Measurements from ENCODE around the gene ERAL1.

The ERAL1 gene

GRCh38 chr17:28861393-28862203 is 6.8 kb downstream of the ERAL1 start:
- Histone ChIP-seq H3K14ac (ENCODE audit: low read length) (no peak overlapping the region), H2AFZ (ENCODE audit: low read length) (no peak overlapping the region), H2BK5ac (ENCODE audit: low read length) (no peak overlapping the region), H3K36me3 (replicated peaks in 1 of 2; ENCODE audit: control insufficient read depth in 2 of 2, insufficient read depth in 2 of 2, low read length in 2 of 2) (peaks cover 22 to 38% of the 10 kb centered on the region in 2 donors), H3K4me3 (ENCODE audit: low read length in 2 of 2) (no peak overlapping the region), H3K9ac (ENCODE audit: low read depth, low read length, poor library complexity) (no peak overlapping the region), H3K4ac (ENCODE audit: low read length) (no peak overlapping the region), H3K18ac (ENCODE audit: low read length) (no peak overlapping the region), H4K91ac (ENCODE audit: low read depth, low read length, poor library complexity) (no peak overlapping the region), H3K27ac (replicated peaks; ENCODE audit: low read length) (no peak overlapping the region), H3K79me1 (ENCODE audit: low read depth, low read length) (no peaks in the 10 kb centered on the region), H2BK12ac (ENCODE audit: low read length) (no peak overlapping the region), H2BK120ac (ENCODE audit: low read depth, low read length) (no peak overlapping the region), H3K4me2 (ENCODE audit: insufficient read depth, low read length, poor library complexity, severe bottlenecking) (no peak overlapping the region), H4K8ac (ENCODE audit: low read depth, low read length) (no peak overlapping the region), H3K9me3 (replicated peaks in 1 of 2; ENCODE audit: control insufficient read depth in 2 of 2, insufficient read depth in 1 of 2, low read depth in 1 of 2, low read length in 2 of 2) (no peaks in the 10 kb centered on the region), H3K4me1 (ENCODE audit: control insufficient read depth in 2 of 2, insufficient read depth in 1 of 2, low read depth in 1 of 2, low read length in 2 of 2) (no peaks in the 10 kb centered on the region), H3K27me3 (ENCODE audit: control insufficient read depth in 3 of 3, insufficient read depth in 3 of 3, low read depth in 1 of 3, low read length in 3 of 3) (no peaks in the 10 kb centered on the region), H3K23ac (ENCODE audit: low read depth, low read length, poor library complexity) (no peak overlapping the region), H2AK5ac (ENCODE audit: low read depth, low read length) (no peak overlapping the region), H2BK15ac (ENCODE audit: low read length) (no peak overlapping the region)
- no CpG with 5 or more reads among the region's 8 CpGs for WGBS, 2 donors (ENCODE audit: extremely low coverage in 2 of 2, insufficient read length in 2 of 2, insufficient replicate concordance in 1 of 2)
- no peak for DNase-seq (ENCODE audit: low spot score)

GRCh38 chr17:28862561-28862960 is 7.7 kb downstream of the ERAL1 start:
- no peak overlapping the region for H4K91ac ChIP-seq (ENCODE audit: low read depth, low read length, poor library complexity)
- WGBS, 2 donors (ENCODE audit: extremely low coverage in 2 of 2, insufficient read length in 2 of 2, insufficient replicate concordance in 1 of 2) = no CpG with 5 or more reads among the region's 3 CpGs
- no peak overlapping the region for H2AFZ ChIP-seq (ENCODE audit: low read length)
- no peak overlapping the region for H3K4me2 ChIP-seq (ENCODE audit: insufficient read depth, low read length, poor library complexity, severe bottlenecking)
- no peak overlapping the region for H3K4ac ChIP-seq (ENCODE audit: low read length)
- H3K27ac ChIP-seq (replicated peaks; ENCODE audit: low read length) = no peak overlapping the region
- H2BK120ac ChIP-seq (ENCODE audit: low read depth, low read length) = no peak overlapping the region
- H3K4me1 ChIP-seq (ENCODE audit: control insufficient read depth in 2 of 2, insufficient read depth in 1 of 2, low read depth in 1 of 2, low read length in 2 of 2) = no peaks in the 10 kb centered on the region
- H3K27me3 ChIP-seq (ENCODE audit: control insufficient read depth in 3 of 3, insufficient read depth in 3 of 3, low read depth in 1 of 3, low read length in 3 of 3) = no peaks in the 10 kb centered on the region
- no peak overlapping the region for H3K9ac ChIP-seq (ENCODE audit: low read depth, low read length, poor library complexity)
- H3K36me3 ChIP-seq (replicated peaks in 1 of 2; ENCODE audit: control insufficient read depth in 2 of 2, insufficient read depth in 2 of 2, low read length in 2 of 2) = peaks cover 22 to 35% of the 10 kb centered on the region in 2 donors
- H3K4me3 ChIP-seq (ENCODE audit: low read length in 2 of 2) = no peak overlapping the region
- H2AK5ac ChIP-seq (ENCODE audit: low read depth, low read length) = no peak overlapping the region
- no peak for DNase-seq (ENCODE audit: low spot score)
- H4K8ac ChIP-seq (ENCODE audit: low read depth, low read length) = no peak overlapping the region
- H3K18ac ChIP-seq (ENCODE audit: low read length) = no peak overlapping the region
- no peaks in the 10 kb centered on the region for H3K9me3 ChIP-seq (replicated peaks in 1 of 2; ENCODE audit: control insufficient read depth in 2 of 2, insufficient read depth in 1 of 2, low read depth in 1 of 2, low read length in 2 of 2)
- no peak overlapping the region for H2BK12ac ChIP-seq (ENCODE audit: low read length)
- H3K79me1 ChIP-seq (ENCODE audit: low read depth, low read length) = no peaks in the 10 kb centered on the region
- H3K14ac ChIP-seq (ENCODE audit: low read length) = no peak overlapping the region
- H2BK5ac ChIP-seq (ENCODE audit: low read length) = no peak overlapping the region
- H3K23ac ChIP-seq (ENCODE audit: low read depth, low read length, poor library complexity) = no peak overlapping the region
- H2BK15ac ChIP-seq (ENCODE audit: low read length) = no peak overlapping the region

- H3K36me3 ChIP-seq (replicated peaks in 1 of 2; ENCODE audit: control insufficient read depth in 2 of 2, insufficient read depth in 2 of 2, low read length in 2 of 2) = peaks cover 9 to 21% of the 10 kb centered on the region in 2 donors
- H3K79me1 ChIP-seq (ENCODE audit: low read depth, low read length) = no peaks in the 10 kb centered on the region
These were observed 9.1 kb downstream of the ERAL1 start for GRCh38 chr17:28863953-28864352.

GRCh38 chr17:28864991-28865849 is 10.4 kb downstream of the ERAL1 start:
- Histone ChIP-seq H3K4me3 (ENCODE audit: low read length in 2 of 2) (no peak overlapping the region), H3K9me3 (replicated peaks in 1 of 2; ENCODE audit: control insufficient read depth in 2 of 2, insufficient read depth in 1 of 2, low read depth in 1 of 2, low read length in 2 of 2) (no peaks in the 10 kb centered on the region), H3K27ac (replicated peaks; ENCODE audit: low read length) (no peak overlapping the region), H2BK5ac (ENCODE audit: low read length) (peak overlapping the region; percentile 30), H3K79me1 (ENCODE audit: low read depth, low read length) (no peaks in the 10 kb centered on the region), H3K4me2 (ENCODE audit: insufficient read depth, low read length, poor library complexity, severe bottlenecking) (no peak overlapping the region), H3K14ac (ENCODE audit: low read length) (no peak overlapping the region), H2AFZ (ENCODE audit: low read length) (peak overlapping the region; percentile 24), H2BK15ac (ENCODE audit: low read length) (no peak overlapping the region), H2BK120ac (ENCODE audit: low read depth, low read length) (no peak overlapping the region), H3K27me3 (ENCODE audit: control insufficient read depth in 3 of 3, insufficient read depth in 3 of 3, low read depth in 1 of 3, low read length in 3 of 3) (no peaks in the 10 kb centered on the region), H3K36me3 (replicated peaks in 1 of 2; ENCODE audit: control insufficient read depth in 2 of 2, insufficient read depth in 2 of 2, low read length in 2 of 2) (peaks cover 5 to 14% of the 10 kb centered on the region in 2 donors), H3K9ac (ENCODE audit: low read depth, low read length, poor library complexity) (no peak overlapping the region), H2AK5ac (ENCODE audit: low read depth, low read length) (no peak overlapping the region), H4K8ac (ENCODE audit: low read depth, low read length) (no peak overlapping the region), H3K23ac (ENCODE audit: low read depth, low read length, poor library complexity) (peak overlapping the region; percentile 51), H4K91ac (ENCODE audit: low read depth, low read length, poor library complexity) (no peak overlapping the region), H3K4ac (ENCODE audit: low read length) (no peak overlapping the region), H2BK12ac (ENCODE audit: low read length) (no peak overlapping the region), H3K4me1 (ENCODE audit: control insufficient read depth in 2 of 2, insufficient read depth in 1 of 2, low read depth in 1 of 2, low read length in 2 of 2) (no peaks in the 10 kb centered on the region), H3K18ac (ENCODE audit: low read length) (no peak overlapping the region)
- WGBS, 2 donors (ENCODE audit: extremely low coverage in 2 of 2, insufficient read length in 2 of 2, insufficient replicate concordance in 1 of 2) = no CpG with 5 or more reads among the region's 11 CpGs
- DNase-seq (ENCODE audit: low spot score) = no peak

More at GRCh38 chr17:28863953-28864352, 9.1 kb downstream of the ERAL1 start:
- H3K9me3 ChIP-seq (replicated peaks in 1 of 2; ENCODE audit: control insufficient read depth in 2 of 2, insufficient read depth in 1 of 2, low read depth in 1 of 2, low read length in 2 of 2) = no peaks in the 10 kb centered on the region
- H2AFZ ChIP-seq (ENCODE audit: low read length) = no peak overlapping the region
- WGBS, 2 donors (ENCODE audit: extremely low coverage in 2 of 2, insufficient read length in 2 of 2, insufficient replicate concordance in 1 of 2) = no CpG with 5 or more reads among the region's 1 CpG
- no peak overlapping the region for H3K9ac ChIP-seq (ENCODE audit: low read depth, low read length, poor library complexity)
- no peak overlapping the region for H2BK12ac ChIP-seq (ENCODE audit: low read length)
- H2AK5ac ChIP-seq (ENCODE audit: low read depth, low read length) = no peak overlapping the region
- no peak overlapping the region for H3K14ac ChIP-seq (ENCODE audit: low read length)
- H3K27me3 ChIP-seq (ENCODE audit: control insufficient read depth in 3 of 3, insufficient read depth in 3 of 3, low read depth in 1 of 3, low read length in 3 of 3) = no peaks in the 10 kb centered on the region
- no peak overlapping the region for H2BK120ac ChIP-seq (ENCODE audit: low read depth, low read length)
- no peak overlapping the region for H3K4ac ChIP-seq (ENCODE audit: low read length)
- H4K8ac ChIP-seq (ENCODE audit: low read depth, low read length) = no peak overlapping the region
- no peak overlapping the region for H3K4me2 ChIP-seq (ENCODE audit: insufficient read depth, low read length, poor library complexity, severe bottlenecking)
- H3K18ac ChIP-seq (ENCODE audit: low read length) = no peak overlapping the region
- DNase-seq (ENCODE audit: low spot score) = no peak
- H3K27ac ChIP-seq (replicated peaks; ENCODE audit: low read length) = no peak overlapping the region
- H2BK15ac ChIP-seq (ENCODE audit: low read length) = no peak overlapping the region
- no peak overlapping the region for H3K23ac ChIP-seq (ENCODE audit: low read depth, low read length, poor library complexity)
- no peak overlapping the region for H3K4me3 ChIP-seq (ENCODE audit: low read length in 2 of 2)
- H2BK5ac ChIP-seq (ENCODE audit: low read length) = no peak overlapping the region
- no peak overlapping the region for H4K91ac ChIP-seq (ENCODE audit: low read depth, low read length, poor library complexity)
- H3K4me1 ChIP-seq (ENCODE audit: control insufficient read depth in 2 of 2, insufficient read depth in 1 of 2, low read depth in 1 of 2, low read length in 2 of 2) = no peaks in the 10 kb centered on the region
